NCI-H226 (cell line): Measurements from ENCODE around the gene PARD3.
"Not testable (repeated sequence)": the region's sequence is repeated elsewhere in the genome, so short reads cannot be mapped to it uniquely, and the experiment has no call there.

Experiments
- DNase-seq: peaks from one replicate; pipeline ENCODE4 v3.0.0-alpha.2; 2015

The PARD3 gene

GRCh38 chr10:34815185-34816084, at the start of gene PARD3:
Gene PARD3, minus strand, starts transcription at chr10:34815296. Its CDS starts 301 bp downstream, at chr10:34814995.
- peak; percentile 45 for DNase-seq

DNA sequence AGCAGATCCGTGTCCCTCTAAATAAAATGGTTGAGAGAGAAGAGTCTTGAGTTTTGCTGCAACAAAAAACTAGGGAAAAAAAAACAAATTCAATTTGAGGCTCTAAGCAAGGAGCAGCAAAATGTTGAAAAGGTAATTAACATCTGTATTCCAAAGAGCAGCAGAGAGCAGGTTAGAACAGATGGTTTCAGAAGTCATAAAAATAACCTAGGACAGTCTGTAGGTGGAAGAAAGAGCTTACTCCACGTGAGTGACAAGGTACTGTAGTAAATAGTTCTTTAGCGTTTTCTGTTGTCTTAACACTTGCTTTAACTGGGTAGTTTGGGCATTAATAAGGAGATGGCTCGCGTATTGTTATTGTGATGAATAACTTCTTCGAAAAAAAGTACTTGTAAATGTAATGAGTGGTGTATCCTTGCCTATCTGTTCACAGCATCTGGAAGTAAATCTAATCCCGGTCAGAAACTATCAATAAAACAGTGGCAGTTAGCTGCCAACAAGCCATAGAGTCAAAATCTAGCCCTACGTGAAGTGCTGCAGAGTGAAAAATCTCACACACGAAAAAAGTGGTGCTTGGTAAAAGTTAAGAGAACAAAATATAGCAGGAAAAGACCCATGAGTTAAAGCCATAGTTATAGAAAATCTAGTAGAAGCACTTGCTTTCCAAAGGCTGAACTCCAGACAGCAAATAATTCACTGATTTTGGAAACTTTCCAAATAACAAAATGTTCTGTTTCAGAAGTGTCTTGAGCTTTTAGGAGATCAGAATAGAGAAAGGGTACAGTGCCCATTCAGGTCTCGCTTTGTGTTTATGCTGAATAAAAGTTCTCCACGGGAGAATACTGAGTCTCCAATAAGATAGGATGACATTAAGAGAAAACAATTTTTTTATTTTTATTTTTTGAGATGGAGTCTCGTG, 49.3 kb upstream of the PARD3 start:
- no peak for DNase-seq

DNA sequence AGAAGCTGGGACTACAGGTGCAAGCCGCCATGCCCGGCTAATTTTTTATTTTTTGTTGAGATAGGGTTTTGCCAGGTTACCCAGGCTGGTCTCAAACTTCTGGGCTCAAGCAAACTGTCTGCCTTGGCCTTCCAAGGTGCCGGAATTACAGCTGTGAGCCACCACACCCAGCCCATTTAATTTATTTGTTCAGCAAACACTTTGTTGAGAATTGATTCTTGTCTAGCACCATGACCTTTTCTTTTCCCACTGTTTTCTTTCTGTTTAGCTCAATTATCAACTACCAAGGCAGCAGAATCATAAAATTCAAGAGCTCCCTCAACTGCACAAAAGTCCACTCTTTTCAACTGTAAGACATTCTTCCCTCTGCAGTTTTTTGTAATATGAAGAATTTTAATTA, 47.8 kb upstream of the PARD3 start:
- DNase-seq, result no peak

- DNase-seq, result no peak
Measured at GRCh38 chr10:34861293-34862021, 46.4 kb upstream of the PARD3 start.

GRCh38 chr10:34859170-34859569, 44.1 kb upstream of the PARD3 start:
- DNase-seq, result peak; percentile 8

GRCh38 chr10:34858003-34858402, 42.9 kb upstream of the PARD3 start:
- no peak for DNase-seq

- peak; percentile 23 for DNase-seq
Measured at GRCh38 chr10:34854147-34854601, 39.1 kb upstream of the PARD3 start.

DNA sequence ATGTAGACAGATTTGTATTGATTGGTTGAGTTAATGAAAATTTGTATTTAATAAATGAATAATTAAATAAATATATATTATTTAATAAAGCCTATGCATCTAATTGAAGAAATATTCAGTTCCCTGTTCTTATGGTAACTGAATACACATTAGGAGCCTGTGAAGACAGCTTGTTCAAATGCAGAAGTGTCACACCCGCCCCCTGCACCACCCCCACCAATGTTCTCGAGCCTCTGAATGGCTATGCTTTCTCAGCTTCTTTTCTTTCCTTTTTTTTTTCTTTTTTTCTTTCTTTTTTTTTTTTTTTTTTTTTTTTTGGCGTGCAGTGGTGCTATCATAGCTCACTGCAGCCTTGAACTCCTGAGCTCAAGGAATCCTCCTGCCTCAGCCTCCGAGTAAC, 38.3 kb upstream of the PARD3 start:
- DNase-seq, result no peak

GRCh38 chr10:34850558-34850957, 35.5 kb upstream of the PARD3 start:
- DNase-seq, result no peak

DNA sequence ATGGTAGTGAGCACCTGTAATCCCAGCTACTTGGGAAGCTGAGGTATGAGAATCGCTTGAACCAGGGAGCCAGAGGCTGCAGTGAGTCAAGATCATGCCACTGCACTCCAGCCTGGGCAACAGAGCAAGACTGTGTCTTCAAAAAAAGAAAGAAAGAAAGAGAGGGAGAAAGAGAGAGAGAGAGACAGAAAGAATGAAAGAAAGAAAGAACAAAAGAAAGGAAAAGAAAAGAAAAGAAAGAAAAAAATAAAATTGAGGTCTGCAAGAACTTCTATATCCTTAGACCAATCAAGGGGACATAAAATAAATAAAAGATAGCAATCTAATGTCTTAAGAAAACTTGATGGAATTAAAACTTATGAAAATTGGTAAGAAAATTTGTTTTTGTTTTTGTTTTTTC, 34.9 kb upstream of the PARD3 start:
- DNase-seq, result no peak

GRCh38 chr10:34845070-34845469, 30.0 kb upstream of the PARD3 start:
- no peak for DNase-seq

GRCh38 chr10:34844448-34844847, 29.4 kb upstream of the PARD3 start:
- DNase-seq, result no peak

DNA sequence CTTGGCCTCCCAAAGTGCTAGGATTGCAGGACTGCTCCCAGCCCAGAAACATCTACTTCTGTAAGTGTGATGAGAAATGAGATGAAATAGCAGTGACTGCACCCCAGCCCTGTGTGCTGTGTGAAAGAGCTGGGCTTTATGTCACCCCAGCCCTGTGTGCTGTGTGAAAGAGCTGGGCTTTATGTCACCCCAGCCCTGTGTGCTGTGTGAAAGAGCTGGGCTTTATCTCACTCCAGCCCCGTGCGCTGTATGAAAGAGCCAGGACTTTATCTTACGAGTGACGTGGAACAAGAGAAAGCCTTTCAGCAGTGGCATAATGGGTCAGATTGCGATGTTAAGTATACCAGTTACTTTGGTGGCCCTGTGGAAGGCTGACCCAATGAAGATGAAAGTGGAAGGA, 28.4 kb upstream of the PARD3 start:
- DNase-seq, result not testable (repeated sequence)

- no peak for DNase-seq
Measured at GRCh38 chr10:34838366-34838900, 23.3 kb upstream of the PARD3 start.

DNA sequence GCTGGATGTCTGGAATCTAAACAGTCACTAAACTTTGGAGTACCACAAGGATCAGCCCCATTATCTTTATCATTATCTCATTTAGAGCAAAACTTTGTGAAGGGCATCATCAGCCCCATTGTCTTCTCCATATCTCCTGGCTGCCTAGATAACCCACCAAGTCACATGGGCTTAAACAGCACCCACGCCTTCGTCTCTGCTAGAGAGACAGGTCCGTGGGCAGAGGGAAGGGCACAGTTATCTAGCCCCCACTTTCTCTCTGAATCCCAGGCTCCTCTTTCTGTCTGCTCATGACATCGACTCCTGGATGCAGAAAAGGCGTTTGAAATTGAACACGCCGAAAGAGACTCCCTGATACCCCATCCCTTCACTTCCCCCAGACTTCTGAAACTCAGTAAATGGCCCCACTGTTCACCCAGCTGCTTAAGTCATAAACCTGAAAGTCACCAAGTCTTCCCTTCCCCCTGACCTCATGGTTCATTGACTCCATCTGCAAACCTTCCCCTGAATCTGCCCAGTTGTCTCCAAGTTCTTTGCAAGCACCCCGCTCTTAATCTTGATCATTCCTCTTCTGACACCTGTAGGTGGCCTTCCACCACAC, 20.9 kb upstream of the PARD3 start:
- DNase-seq, result no peak

- peak; percentile 23 for DNase-seq
Measured at GRCh38 chr10:34834274-34834673, 19.2 kb upstream of the PARD3 start.

DNA sequence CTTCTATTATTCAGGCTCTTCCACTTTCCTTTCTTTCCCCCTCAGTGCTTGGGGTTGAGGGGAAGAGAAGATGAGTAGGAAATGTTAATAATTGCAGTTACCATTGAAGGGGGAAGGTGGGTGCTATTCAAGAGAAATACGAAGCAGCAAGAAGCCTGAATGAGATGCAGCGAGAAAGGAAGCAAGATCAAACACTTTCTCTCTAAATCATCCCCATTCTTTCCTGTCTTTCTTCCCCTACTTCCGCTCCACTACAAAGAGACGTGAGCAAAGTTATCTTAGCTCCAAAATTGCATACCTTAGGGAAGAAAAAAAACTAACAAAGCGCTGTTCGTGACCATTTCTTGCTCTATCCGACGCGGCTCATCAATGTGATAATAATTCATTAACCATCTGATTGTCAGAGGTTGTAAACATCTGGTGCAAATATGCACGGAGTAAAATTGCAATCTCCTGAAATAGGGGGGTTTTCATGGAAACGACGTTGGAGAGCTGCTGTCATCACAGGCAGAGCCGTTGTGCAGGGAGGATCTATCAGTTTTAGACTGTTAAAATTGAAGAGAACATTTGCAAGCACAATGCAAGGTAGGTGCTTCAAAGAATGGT, 15.2 kb upstream of the PARD3 start:
- no peak for DNase-seq

DNA sequence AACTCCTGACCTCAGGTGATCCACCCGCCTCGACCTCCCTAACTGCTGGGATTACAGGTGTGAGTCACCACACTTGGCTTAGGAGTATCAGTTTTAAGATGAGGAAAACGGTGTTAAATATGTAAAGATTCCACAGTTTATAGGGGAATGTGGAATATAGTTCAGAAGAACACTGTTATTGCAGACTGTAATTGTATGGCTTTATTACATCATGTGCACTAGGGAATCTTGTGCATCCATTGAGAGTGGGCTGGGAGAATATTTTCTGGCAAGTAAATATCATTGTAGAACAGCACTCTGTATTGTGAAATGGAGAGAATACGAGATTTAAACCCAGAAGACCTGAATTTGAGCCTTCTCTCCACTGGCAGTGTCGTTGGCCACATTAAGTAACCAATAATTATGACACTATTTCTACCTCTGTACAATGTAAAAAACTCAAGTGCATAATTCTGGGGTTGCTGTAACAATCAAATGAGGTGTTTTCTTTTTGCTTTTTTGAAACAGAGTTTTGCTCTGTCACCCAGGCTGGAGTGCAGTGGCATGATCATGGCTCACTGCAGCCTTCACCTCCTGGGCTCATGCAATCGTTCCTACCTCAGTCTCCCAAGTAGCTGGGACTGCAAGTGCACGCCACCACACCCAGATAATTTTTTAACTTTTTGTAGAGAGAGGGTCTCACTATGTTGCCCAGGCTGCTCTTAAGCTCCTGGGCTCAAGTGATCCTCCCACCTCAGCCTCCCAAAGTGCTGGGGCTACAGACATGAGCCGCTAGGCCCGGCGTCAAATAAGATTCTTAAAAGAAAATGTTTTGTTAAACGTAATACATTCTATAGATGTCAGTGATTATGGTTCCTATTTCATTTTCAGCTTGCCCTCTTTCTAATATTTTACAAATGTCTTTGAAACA, 12.0 kb upstream of the PARD3 start:
- DNase-seq, result no peak

- DNase-seq, result no peak
Measured at GRCh38 chr10:34826221-34826620, 11.1 kb upstream of the PARD3 start.

GRCh38 chr10:34825414-34825813, 10.3 kb upstream of the PARD3 start:
- DNase-seq, result no peak

- DNase-seq, result no peak
Measured at GRCh38 chr10:34824870-34825269, 9.8 kb upstream of the PARD3 start.
